Epidermal melanocyte (primary cell): Measurements from ENCODE around the gene PGD.
A peak's percentile ranks its signal among the peaks of the same experiment; 100 is the strongest.
"Not testable (repeated sequence)": the region's sequence is repeated elsewhere in the genome, so short reads cannot be mapped to it uniquely, and the experiment has no call there.

Source experiments
- DNase-seq: peaks from one replicate; pipeline ENCODE4 v3.0.0; 2011; ENCODE audit warnings: low spot score; ENCODE audit not compliant: insufficient read length

PGD gene

DNA sequence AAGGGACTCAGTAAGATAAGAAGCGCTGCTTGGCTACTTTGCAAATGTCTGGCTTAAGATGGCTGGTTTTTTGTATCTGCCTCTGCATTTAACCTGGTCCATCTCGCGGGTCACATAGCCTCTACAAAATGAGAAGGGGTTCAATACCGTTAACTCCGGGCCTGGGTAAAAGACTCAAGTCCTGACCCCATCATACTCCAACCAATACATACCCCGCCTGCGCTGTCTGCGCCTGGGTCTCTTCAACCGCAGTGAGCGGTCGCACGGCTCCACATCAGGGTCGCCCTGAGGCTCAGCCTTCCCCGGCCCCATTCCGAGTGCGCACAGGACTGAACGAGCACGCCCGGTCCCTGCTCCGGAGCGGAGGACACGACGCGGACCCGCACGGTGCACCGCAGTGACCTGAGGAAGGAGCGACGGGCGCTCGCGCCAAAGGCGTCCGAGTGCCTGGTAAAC is 558 bp upstream of the PGD start:
- DNase-seq = no peak

DNA sequence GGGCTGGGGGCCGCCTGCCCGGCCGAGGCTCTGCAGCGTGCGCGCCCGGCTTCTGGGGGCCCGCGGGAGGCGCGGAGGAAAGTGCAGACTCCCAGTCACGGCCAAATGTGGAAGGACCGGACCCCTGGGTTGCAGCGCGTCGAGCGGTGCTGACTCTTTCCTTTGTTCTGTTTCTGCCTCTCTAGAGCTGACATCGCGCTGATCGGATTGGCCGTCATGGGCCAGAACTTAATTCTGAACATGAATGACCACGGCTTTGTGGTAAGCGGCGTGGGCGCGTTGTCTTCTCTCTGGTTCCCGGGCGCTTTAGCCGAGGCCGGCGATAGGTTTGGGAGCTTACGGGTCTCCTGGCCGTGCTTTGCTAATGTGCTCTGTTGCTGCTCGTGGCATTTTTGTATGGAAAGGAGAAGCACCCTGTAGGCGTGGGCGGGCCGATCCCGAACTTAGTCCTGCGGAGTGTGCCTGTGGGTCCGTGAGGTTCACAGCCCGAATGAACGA is 629 bp downstream of the PGD start:
- no peak for DNase-seq

DNA sequence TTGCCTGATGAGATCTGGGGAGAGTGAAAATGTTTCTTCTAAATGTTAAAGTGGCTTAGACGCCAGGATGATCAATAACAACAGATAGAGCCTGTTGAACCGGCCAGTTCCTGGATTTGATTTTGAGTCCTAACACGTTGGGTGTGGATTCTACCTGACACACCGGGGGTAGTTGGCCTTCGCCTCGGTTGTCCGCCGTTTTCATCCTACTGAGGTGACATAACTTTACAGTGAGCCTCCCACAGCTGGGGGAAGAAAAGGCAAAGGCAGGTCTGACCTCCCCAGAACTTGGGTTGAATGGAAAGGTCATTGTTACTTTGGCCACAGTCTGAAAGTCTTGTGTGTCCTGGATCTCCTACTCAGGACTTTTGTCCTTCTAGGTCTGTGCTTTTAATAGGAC is 1.1 kb downstream of the PGD start:
- DNase-seq = no peak

DNA sequence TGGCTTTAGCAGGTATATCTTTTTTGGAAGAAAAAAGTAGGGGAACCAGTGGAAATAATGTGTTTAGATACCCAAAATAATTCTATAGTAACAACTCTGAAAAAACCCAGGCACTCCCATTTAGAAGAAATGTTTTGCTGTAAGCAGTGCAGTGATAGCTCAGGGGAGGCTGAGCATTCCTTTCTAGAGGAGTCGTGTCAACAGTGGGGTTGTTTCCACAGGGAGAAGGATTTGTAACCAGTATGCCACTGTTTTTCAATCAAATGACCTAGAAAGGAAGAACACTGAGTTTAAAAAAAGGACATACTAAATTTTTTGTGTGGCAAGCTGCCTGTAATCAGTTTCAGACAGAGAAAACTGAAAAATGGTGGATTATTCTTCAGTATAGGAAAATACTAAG is 2.4 kb downstream of the PGD start:
- no peak for DNase-seq

DNA sequence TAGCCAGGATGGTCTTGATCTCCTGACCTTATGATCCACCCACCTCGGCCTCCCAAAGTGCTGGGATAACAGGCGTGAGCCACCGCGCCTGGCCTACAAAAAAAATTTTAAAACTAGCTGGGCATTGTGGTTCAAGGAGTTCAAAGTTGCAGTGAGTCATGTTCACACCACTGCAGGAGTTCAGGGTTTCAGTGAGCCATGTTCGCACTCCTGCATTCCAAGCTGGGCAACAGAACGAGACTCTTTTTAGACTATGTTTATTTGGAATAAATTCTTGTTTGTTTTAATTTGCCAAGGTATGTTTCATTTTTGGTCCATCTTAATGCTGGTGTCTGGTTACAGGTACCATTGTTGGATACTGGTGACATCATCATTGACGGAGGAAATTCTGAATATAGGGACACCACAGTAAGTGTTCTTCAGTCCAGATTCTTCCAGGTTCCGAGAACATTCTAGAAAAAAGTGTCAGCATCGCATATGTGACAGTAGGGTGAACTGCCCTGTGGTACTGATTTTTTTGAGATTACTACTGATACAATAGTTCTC is 3.9 kb downstream of the PGD start:
- DNase-seq = no peak

DNA sequence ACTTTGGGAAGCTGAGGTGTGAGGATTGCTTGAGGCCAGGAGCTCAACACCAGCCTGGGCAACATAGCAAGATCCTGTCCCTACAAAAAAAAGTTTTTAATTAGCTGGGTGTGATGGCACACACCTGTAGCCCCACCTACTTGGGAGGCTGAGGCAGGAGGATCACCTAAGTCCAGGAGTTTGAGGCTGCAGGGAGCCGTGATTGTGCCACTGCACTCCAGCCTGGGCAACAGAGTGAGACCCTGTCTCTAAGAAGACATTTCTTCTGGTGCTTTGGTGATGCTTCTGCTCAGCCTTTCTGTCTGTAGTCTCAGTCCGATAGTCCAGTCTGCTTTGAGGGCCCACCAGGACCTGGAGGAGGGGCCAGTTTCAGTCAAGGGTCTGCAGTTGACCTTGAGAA is 8.3 kb downstream of the PGD start:
- DNase-seq = no peak

DNA sequence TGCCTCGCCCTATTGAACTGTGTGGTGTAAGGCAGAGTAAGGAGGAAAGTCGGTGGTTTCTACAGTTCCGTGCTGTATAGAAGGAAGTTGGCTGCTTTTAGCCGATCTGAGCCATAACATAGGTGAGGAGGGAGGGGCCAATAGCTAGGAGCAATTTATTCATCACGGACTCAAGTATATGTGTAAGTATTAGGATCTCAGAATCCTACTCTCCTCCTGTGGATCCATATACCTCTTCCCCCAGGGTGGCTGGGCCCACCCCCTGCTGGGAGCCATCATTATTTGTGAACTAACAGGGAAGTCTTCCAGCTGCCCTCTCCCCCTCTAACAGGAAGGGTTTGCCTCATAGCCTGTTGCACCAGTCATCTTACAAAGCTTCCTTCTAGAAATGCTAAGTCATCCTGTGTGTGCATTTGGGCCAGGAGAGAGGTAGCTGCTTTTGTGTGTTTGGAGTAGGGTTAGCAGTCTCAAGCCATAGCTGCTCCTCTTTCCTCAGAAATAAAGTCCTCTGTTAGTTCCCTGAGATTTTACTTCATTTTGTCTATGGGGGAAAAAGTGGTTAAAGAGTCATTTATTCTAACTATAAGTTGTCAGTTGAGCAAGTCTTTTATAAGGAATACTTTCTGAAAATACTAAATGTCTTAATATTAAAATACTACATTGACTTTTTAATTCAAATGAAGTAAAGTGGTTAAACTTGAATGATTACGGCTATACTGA is 16.5 kb downstream of the PGD start:
- DNase-seq = no peak

DNA sequence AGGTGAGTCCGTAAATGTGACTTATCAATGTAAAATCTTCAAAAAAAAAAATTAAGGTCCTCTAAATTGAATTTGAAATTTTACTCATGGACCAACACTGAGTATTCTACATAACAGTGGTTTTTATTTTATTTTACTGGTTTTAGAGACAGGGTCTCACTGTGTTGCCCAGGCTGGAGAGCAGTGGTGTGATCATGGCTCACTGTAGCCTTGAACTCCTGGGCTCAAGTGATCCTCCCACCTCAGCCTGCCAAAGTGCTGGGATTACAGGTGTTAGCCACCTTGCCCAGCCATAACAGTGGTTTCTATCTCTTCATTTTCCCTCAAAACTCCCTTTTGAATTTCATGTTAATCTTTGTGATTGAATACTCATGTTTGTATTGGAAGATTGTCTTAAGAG is 17.1 kb downstream of the PGD start:
- DNase-seq = not testable (repeated sequence)

DNA sequence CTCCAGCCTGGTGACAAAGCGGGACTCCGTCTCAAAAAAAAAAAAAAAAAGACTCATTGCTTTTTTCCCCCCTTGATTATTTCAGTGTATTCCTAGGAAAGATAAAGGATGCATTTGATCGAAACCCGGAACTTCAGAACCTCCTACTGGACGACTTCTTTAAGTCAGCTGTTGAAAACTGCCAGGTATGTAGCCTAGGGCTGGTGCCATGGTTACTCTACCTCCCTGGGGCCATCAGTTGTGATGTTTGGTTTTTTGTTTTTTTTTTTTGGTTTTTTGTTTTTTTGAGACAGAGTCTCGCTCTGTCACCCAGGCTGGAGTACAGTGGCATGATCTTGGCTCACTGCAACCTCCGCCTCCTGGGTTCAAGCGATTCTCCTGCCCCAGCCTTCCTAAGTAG is 19.9 kb downstream of the PGD start:
- DNase-seq = not testable (repeated sequence)

DNA sequence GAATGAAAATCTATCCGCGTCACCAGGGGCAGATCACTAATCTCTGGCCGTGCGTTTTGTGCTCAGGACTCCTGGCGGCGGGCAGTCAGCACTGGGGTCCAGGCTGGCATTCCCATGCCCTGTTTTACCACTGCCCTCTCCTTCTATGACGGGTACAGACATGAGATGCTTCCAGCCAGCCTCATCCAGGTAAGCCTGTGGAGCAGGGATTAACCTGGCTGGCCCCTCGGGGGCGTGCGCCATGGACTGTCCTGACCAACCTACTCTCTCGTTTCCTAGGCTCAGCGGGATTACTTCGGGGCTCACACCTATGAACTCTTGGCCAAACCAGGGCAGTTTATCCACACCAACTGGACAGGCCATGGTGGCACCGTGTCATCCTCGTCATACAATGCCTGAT is 20.5 kb downstream of the PGD start:
- DNase-seq = no peak

DNA sequence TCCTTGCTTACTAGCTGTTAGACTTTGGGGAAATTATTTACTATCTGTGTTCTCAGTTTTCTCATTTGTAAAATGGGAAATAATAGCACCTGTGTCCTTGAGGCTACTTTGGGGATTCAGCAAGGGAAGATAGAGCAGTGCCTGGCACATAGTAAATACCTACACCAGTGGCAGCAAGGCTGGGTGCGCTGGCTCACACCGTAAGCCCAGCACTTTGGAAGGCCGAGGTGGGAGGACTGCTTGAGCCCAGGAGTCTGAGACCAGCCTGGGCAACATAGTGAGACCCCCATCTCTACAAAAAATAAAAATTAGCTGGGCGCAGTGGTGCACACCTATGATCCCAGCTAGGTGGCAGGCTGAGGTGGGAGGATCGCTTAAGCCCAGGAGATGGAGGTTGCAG is 22.8 kb downstream of the PGD start:
- no peak for DNase-seq

DNA sequence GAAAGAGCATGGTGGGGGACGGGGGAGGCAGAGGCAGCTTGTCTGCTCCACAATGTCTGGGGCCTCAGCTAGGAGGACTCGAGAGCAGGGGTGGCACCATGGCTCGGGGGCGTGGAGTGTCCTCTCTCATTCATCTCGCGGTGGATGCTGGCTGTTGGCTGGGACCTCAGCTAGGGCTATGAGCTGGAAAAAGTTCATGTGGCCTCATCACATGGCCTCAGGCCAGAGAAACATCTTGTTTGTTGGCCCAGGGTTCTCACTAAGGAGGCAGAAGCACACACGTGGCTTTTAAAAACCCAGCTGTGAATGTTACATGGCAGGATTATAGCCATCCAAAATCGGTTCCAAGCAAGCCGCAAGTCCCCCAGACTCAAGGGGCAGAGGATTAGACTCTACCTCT is 25.2 kb downstream of the PGD start:
- DNase-seq = peak; percentile 21

DNA sequence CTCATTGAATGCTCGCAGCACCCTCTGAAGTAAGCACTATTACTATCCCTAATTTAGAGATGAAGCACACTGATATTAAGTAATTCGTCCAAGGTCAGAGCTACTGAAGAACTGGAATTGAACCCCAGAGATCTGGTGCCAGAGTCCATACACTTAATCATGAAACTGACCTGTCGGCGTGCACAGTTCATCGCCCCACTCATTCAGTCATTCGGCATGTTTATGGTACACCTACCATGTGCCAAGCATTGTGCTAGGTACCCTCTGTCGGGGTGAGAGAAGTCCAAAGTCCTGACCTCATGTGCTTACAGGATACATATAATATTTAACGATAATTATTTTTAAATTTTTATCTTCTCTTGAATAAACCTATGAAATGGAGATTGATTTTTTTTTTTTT is 25.8 kb downstream of the PGD start:
- no peak for DNase-seq

DNA sequence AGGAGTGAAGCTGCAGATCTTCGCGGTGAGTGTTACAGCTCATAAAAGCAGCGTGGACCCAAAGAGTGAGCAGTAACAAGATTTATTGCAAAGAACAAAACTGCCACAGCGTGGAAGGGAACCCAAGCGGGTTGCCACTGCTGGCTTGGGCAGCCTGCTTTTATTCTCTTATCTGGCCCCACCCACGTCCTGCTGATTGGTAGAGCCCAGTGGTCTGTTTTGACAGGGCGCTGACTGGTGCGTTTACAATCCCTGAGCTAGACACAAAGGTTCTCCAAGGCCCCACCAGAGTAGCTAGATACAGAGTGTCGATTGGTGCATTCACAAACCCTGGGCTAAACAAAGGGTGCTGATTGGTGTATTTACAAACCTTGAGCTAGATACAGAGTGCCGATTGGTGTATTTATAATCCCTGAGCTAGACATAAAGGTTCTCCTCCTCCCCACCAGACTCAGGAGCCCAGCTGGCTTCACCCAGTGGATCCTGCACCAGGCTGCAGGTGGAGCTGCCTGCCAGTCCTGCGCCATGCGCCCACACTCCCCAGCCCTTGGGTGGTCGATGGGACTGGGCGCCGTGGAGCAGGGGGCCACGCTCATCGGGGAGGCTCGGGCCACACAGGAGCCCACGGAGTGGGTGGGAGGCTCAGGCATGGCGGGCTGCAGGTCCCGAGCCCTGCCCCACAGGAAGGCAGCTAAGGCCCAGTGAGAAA is 27.1 kb downstream of the PGD start:
- not testable (repeated sequence) for DNase-seq

DNA sequence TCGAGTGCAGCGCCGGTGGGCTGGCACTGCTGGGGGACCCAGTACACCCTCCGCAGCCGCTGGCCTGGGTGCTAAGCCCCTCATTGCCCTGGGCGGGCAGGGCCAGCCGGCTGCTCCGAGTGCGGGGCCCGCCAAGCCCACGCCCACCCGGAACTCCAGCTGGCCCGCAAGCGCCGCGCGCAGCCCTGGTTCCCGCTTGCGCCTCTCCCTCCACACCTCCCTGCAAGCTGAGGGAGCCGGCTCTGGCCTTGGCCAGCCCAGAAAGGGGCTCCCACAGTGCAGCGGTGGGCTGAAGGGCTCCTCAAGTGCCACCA is 27.6 kb downstream of the PGD start:
- not testable (repeated sequence) for DNase-seq

DNA sequence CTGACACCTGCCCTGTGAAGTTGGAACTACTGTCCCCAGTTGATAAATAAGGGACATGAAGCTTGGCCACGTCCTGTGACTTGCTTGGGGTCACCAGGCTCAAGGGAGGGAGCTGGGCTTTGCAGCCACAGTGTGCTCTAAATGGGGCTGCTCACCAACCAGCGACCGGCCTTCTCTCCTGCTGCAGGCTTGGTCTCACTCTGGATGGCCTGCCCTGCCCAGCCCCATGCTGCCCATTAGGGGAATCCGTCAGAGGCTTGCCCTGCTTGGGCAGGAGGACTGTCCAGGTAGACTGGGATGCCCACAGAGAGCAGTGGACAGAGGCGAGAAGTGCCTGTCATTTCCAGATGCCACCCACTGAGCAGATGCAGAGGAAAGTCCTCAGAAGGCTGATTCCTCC is 30.1 kb downstream of the PGD start:
- no peak for DNase-seq

DNA sequence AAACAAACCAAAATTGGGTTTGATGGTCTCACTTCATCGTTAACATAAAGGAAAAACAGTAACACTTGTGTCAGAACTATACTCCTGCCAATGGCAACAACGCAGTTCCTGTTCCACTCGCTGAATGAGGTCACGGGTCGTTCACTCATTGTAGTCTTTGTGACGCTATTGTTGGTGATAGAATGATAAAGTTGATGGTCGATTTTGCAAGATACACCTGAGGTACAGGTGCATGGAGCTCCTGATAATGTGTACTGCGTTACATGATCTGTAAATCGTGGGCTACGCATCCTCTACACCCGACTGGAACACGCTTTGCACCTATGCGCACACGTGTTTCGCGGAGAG is 31.0 kb downstream of the PGD start:
- no peak for DNase-seq

DNA sequence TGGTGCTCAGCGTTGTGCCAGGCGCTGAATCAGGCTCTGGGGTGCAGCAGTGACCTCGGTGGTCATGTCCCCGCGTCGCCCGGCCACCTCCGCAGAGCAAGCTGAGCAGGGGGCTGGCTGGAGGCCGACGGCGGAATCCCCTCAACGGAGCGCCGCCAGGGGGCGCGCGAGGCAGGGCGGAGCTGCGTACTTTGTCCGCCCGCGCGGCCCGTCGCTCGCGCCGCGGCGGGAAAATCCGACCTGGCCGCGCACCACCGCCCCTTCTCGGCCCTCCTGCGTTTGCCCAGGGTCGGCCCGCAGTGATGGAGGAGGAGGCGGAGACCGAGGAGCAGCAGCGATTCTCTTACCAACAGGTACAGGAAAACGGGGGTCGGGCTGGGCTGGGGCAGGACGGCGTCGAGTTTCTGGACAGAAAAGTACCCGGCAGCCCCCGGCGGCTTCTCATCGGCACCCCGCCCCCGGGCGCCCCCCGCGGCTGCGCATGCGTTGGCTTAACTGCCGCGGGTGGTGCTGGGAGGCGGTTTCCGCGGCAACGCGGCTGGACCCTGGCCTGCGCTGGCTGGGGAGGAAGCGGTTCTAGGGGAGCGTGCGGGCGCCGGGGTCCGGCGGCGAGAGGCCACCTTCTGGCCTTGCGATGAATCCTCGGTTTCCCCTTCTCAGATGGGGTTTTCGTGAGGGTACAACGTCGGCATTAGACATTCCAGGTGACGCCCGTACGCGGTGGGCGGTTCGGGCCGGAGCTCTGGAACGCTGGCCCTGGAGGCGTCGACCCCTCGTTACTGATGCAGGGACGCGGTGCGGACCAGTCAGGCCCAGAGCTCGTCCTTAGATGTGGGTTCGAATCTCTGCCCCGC is 31.6 kb downstream of the PGD start, which contains the start of gene CENPS:
Gene CENPS (plus strand): TSS at position 218 of the 854 bp plus-strand sequence. CDS start 85 bp downstream, at position 303.
- DNase-seq = peak; percentile 99

DNA sequence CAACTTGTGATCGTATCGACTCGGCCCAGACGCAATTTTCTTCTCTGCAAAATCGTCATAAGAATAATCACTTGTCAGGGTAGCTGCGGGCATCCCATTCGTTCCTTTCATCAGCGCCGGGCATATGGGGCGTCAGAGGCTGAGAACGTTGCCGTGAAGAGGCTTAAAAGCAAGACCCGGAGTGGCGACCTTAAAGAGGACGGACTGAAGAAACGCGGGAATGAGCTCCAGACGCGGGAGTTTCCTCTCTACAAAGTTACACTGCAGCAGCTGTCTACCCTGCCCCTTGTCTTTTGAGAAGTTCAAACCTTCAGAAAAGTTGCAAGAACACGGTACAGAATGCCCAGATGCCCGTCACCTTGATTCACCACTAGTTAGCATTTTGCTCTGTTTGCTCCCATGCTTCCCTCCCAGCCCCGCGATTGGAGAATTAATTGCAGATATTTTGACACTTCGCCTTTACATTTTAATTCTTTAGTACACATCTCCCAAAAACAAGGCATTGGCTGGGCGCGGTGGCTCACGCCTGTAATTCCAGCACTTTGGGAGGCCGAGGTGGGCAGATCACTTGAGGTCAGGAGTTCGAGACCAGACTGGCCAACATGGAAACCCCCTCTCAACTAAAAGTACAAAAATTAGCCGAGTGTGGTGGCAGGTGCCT is 32.3 kb downstream of the PGD start:
- DNase-seq = no peak

DNA sequence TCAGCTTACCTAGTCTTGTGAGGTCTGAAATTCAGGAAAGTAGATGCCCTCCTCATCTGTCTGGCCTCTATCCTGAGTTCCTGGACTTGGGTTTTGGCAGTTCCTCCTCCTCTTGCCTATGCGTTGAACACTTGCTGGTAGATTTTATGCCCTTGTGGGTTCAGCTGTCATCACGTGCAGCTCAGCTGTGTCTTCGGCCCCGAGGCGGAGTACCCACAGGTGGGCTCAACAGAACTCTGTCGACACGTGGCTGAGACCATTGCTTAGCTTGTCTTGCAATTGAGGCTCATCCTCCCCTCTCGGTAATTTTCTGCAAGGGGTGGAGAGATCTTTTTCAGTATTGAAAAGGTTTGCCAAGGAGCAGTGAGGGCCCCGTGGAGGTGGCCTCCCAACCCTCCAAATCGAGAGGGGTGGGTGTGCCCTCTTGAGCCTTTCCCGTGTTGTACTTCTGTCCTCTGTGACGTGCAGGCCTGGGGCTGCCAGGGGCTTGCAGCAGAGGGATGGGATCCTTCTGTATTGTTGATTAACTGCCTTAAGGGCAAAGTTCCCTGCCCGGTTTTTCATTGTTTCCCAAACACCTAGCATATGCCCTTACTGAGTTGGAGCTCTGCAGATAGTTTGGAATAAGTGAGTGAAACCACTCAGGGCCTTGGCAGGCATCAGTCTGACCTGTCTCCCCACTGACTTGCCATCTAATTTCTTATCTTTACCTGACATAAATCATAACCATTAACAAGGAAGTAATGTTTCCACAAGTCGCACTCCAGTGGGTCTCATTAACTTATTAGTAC is 34.2 kb downstream of the PGD start:
- no peak for DNase-seq
